Type B pancreatic cell (in vitro differentiated cells): Measurements from ENCODE around the gene SLC47A1. TPM values are rescaled to one million over a fixed set of nuclear protein-coding genes. Genes with fewer than 3 reads are reported as not detected.

Experiments
- DNase-seq: peaks from one replicate; pipeline ENCODE4 v3.0.0; 2021; ENCODE audit warnings: mixed read lengths; ENCODE audit not compliant: unreplicated experiment; ENCODE audit errors: extremely low spot score
- H3K27ac Mint-ChIP-seq: 2 replicates; pipeline ENCODE4 v1.8.0; 2021; ENCODE audit warnings: mild to moderate bottlenecking, mixed read lengths
- H3K27me3 Mint-ChIP-seq: 2 replicates; pipeline ENCODE4 v1.8.0; 2021; ENCODE audit warnings: mixed read lengths
- H3K36me3 Mint-ChIP-seq: 2 replicates; pipeline ENCODE4 v1.8.0; 2021; ENCODE audit warnings: mixed read lengths
- H3K4me1 Mint-ChIP-seq: one replicate; pipeline ENCODE4 v1.8.0; 2021; ENCODE audit warnings: mixed read lengths; ENCODE audit not compliant: unreplicated experiment
- H3K4me3 Mint-ChIP-seq: 2 replicates; pipeline ENCODE4 v1.8.0; 2021; ENCODE audit warnings: mild to moderate bottlenecking, mixed read lengths
- H3K9me3 Mint-ChIP-seq: 2 replicates; pipeline ENCODE4 v1.8.0; 2021; ENCODE audit warnings: mixed read lengths
- total RNA-seq: library from RNA; stranded (reverse); gene quantifications from 2 replicates; pipeline ENCODE4 v1.2.1, GENCODE V29; 2021; ENCODE audit warnings: low replicate concordance
- TF ChIP-seq, protein P1 (sequence below): fragments of 200-600 bp; sonication (generic); conservative IDR thresholded peaks from 2 replicates; pipeline ENCODE4 v1.5.0; 2021; ENCODE audit warnings: antibody characterized with exemption, mild to moderate bottlenecking

The SLC47A1 gene
- total RNA-seq, 1 donor from 2014 or later, result 5.9 TPM

DNA sequence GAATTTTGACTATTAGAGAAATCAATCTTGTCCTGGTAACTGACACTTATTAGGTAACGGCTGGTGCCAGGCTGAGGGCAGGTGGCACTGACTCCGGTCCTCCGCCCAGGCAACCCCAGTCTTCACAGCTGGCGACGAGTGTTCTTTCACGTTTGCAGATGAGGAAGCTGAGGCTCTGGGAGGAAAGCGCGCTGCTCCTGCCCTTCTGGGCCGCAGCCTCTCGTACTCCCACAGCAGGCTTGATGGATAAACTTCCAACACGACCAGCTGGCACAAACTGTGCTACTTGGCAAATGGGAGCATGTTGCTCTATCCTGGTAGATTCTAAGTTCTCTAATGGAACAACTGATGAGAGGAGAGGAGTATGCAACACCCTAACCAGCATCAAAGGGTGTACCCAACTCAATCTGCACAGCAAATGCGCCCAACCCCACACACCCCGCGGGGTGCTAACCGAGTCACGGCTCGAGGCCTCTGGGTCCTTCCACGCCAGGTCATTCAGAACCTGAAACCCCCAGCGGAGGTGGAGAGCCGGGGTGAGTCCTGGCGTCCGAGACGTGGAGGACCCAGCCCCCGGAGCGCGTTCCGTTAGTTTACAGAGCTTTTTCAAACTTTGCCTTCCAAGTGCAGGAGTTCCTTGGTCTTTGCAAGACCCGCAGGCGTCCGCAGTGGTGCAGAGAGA, 477 bp upstream of the SLC47A1 start:
- Mint-ChIP-seq H3K4me3 (peak overlapping the region; percentile 74), H3K27me3 (peaks cover 49% of the 10 kb centered on the region), H3K4me1 (peaks cover 13% of the 10 kb centered on the region), H3K36me3 (no peaks in the 10 kb centered on the region), H3K27ac (no peak overlapping the region), H3K9me3 (no peaks in the 10 kb centered on the region)
- DNase-seq, result no peak
- TF ChIP-seq, protein P1, sequence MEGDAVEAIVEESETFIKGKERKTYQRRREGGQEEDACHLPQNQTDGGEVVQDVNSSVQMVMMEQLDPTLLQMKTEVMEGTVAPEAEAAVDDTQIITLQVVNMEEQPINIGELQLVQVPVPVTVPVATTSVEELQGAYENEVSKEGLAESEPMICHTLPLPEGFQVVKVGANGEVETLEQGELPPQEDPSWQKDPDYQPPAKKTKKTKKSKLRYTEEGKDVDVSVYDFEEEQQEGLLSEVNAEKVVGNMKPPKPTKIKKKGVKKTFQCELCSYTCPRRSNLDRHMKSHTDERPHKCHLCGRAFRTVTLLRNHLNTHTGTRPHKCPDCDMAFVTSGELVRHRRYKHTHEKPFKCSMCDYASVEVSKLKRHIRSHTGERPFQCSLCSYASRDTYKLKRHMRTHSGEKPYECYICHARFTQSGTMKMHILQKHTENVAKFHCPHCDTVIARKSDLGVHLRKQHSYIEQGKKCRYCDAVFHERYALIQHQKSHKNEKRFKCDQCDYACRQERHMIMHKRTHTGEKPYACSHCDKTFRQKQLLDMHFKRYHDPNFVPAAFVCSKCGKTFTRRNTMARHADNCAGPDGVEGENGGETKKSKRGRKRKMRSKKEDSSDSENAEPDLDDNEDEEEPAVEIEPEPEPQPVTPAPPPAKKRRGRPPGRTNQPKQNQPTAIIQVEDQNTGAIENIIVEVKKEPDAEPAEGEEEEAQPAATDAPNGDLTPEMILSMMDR, result no peak

- H3K27me3 Mint-ChIP-seq, result peaks cover 46% of the 10 kb centered on the region
- no peak for DNase-seq
- H3K4me3 Mint-ChIP-seq, result peak overlapping the region; percentile 84
- no peaks in the 10 kb centered on the region for H3K9me3 Mint-ChIP-seq
- H3K36me3 Mint-ChIP-seq, result no peaks in the 10 kb centered on the region
- TF ChIP-seq, protein P1, result no peak
- H3K27ac Mint-ChIP-seq, result no peak overlapping the region
- peaks cover 13% of the 10 kb centered on the region for H3K4me1 Mint-ChIP-seq
These were observed 1.0 kb downstream of the SLC47A1 start for GRCh38 chr17:19534562-19535149.

DNA sequence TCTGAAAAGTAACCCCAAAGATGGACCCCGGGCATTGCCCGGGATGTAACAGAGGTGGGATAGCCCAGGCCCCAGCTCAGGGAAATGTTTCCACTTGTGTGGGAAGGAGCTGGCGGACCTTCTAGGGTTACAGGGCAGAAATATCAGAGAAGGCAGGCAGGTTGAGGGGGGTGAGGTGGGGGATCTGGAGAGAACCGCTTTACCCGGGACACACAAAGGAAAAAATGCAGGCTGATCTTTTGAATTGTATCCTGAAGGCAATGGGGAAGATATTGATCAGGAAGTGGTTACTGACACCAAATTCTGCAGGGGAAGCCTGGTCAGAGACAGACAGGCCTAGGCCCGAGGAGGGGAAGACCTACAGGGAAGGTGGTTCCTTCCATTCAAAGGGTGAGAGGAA, 3.5 kb downstream of the SLC47A1 start:
- TF ChIP-seq, protein P1, result no peak
- Mint-ChIP-seq H3K27ac (no peak overlapping the region), H3K4me3 (no peak overlapping the region), H3K9me3 (no peaks in the 10 kb centered on the region), H3K36me3 (no peaks in the 10 kb centered on the region), H3K27me3 (peaks cover 38% of the 10 kb centered on the region), H3K4me1 (peaks cover 17% of the 10 kb centered on the region)
- no peak for DNase-seq

DNA sequence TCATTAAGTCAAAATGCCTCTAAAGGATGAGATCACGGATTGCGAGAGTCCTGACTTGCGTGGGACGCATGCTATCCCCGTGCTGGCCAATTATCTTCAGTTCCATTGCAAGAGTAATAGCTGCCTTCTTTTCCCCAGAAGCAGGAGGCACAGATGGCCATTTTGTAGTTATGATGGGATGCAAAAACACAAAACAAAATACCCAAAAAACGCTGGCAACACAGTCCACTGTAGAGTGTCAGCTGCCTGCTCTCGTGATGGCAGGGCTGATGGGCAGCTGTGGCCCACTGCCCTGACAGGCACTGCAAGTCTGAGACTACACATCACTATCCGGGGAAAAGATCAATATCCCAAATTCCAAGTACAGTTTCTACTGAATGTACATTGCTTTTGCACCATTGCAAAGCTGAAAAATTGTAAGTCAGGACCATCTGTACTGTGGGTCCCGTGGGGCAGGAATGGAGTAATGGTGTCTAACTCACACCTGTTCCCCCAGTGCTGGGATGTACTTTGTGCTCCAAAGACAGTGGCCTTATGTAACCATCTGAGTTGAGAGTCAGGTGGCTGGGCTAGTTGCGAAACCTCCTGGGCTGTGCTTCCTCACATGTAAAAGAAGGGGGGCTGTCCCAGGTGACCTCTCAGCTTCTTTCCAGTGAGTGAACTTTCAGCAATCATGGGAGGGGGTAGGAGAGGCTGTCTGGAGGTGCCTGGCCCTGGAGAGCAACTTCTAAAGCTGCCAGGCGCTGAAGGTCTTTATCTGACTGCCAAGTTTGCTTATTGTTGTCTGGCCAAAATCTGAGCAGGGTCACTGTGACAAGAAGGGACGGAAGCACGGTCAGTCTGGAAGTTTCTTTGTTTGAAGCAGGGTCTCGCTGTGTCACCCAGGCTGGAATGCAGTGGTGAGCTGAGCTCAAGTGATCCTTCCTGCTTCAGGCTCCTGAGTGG, 4.7 kb downstream of the SLC47A1 start:
- no peaks in the 10 kb centered on the region for H3K36me3 Mint-ChIP-seq
- peaks cover 17% of the 10 kb centered on the region for H3K4me1 Mint-ChIP-seq
- DNase-seq, result no peak
- TF ChIP-seq, protein P1, result no peak
- H3K4me3 Mint-ChIP-seq, result no peak overlapping the region
- H3K27me3 Mint-ChIP-seq, result peaks cover 25% of the 10 kb centered on the region
- no peak overlapping the region for H3K27ac Mint-ChIP-seq
- no peaks in the 10 kb centered on the region for H3K9me3 Mint-ChIP-seq

DNA sequence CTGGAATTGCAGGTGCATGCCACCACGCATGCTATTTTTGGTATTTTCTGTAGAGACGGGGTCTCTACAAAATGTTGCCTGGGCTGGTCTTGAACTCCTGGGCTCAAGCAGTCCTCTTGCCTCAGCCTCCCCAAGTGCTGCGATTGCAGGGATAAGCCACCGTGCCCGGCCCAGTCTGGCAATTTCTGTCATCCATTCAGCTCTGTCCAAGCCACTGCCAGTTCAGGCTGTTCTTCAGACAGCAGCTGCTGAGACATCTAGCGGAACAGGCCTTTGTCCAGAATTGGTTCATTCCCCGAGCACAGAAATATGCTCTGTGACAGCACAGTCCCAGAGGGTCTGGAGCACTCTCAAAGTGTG, 5.4 kb downstream of the SLC47A1 start:
- TF ChIP-seq, protein P1, result no peak
- H3K4me3 Mint-ChIP-seq, result no peak overlapping the region
- no peak overlapping the region for H3K27ac Mint-ChIP-seq
- no peaks in the 10 kb centered on the region for H3K36me3 Mint-ChIP-seq
- H3K4me1 Mint-ChIP-seq, result peaks cover 17% of the 10 kb centered on the region
- peaks cover 24% of the 10 kb centered on the region for H3K27me3 Mint-ChIP-seq
- no peaks in the 10 kb centered on the region for H3K9me3 Mint-ChIP-seq
- no peak for DNase-seq
